IPS-15b (cell line): ENCODE results near the gene SAMD14.

Experiments used
- H3K27me3 ChIP-seq: one replicate; pipeline ENCODE4 v1.6.1; 2013; ENCODE audit warnings: low read length; ENCODE audit not compliant: control insufficient read depth, insufficient read depth
- H3K36me3 ChIP-seq: one replicate; pipeline ENCODE4 v1.6.1; 2013; ENCODE audit warnings: low read length; ENCODE audit not compliant: control insufficient read depth, insufficient read depth
- H3K4me1 ChIP-seq: one replicate; pipeline ENCODE4 v1.6.1; 2013; ENCODE audit warnings: mild to moderate bottlenecking, low read length; ENCODE audit not compliant: control insufficient read depth, insufficient read depth
- H3K4me3 ChIP-seq: one replicate; pipeline ENCODE4 v1.5.1; 2013; ENCODE audit warnings: low read depth, low read length
- H3K9ac ChIP-seq: one replicate; pipeline ENCODE4 v1.6.1; 2013; ENCODE audit warnings: low read depth, mild to moderate bottlenecking, low read length
- H3K9me3 ChIP-seq: one replicate; pipeline ENCODE4 v1.6.1; 2013; ENCODE audit warnings: mild to moderate bottlenecking, low read length; ENCODE audit not compliant: control insufficient read depth, insufficient read depth

The SAMD14 gene

DNA sequence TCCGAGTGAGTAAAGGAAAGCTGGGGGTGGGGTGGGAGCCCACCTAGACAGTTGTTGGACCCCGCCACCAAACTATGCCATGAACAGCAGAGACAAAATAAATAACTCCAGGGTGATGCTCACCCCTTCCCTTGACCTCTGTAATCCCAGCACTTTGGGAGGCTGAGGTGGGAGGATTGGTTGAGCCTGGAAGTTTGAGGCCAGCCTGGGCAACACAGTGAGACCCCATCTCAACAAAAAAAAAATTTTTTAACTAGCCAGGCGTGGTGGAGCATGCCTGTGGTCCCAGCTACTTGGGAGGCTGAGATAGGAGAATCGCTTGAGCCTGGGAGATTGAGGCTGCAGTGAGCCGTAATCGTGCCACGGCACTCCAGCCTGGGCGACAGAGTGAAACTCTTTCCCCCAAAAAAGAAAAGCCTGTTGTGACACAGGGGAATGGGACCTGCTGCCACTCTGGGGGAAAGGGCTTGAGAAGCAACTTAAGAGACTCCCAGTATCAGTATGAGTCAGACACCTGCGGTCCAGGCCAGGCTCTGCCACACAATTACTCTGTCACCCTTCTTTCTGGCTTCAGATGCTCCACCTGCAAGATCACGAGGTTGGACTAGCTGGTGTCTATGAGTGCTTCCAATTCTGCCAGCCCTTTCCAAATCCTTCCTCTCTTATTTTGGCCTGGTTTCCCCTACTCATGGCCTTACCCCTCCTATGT, 40.9 kb upstream of the SAMD14 start:
- Histone ChIP-seq H3K27me3 (no peaks in the 10 kb centered on the region), H3K4me1 (peaks cover 3% of the 10 kb centered on the region), H3K9ac (no peak overlapping the region), H3K9me3 (no peaks in the 10 kb centered on the region), H3K4me3 (no peak overlapping the region), H3K36me3 (no peaks in the 10 kb centered on the region)

DNA sequence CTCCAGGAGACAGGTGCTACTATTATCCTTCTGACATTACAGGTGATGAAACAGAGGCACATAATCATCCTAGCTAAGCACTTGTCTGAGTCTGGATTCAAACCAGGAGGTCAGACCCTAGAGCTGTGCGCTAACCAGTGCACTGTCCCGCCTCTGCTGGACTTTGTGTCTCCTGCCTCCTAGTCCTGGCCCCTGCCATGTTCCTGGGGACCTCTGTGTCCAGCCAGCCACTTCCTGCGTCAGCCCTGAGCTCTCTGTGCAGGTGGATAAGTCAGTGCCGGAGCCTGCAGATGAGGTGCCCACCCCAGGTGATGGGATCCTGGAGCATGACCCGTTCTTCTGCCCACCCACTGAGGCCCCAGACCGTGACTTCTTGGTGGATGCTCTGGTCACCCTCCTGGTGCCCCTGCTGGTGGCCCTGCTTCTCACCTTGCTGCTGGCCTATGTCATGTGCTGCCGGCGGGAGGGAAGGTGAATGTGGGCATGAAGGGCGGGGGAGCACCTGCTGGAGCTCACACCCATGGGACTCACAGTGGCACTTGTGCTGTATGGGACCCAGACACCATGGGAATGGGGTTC, 40.0 kb upstream of the SAMD14 start:
- Histone ChIP-seq H3K9ac (no peak overlapping the region), H3K27me3 (peaks cover 2% of the 10 kb centered on the region), H3K4me3 (no peak overlapping the region), H3K36me3 (no peaks in the 10 kb centered on the region), H3K9me3 (no peaks in the 10 kb centered on the region), H3K4me1 (peaks cover 3% of the 10 kb centered on the region)

DNA sequence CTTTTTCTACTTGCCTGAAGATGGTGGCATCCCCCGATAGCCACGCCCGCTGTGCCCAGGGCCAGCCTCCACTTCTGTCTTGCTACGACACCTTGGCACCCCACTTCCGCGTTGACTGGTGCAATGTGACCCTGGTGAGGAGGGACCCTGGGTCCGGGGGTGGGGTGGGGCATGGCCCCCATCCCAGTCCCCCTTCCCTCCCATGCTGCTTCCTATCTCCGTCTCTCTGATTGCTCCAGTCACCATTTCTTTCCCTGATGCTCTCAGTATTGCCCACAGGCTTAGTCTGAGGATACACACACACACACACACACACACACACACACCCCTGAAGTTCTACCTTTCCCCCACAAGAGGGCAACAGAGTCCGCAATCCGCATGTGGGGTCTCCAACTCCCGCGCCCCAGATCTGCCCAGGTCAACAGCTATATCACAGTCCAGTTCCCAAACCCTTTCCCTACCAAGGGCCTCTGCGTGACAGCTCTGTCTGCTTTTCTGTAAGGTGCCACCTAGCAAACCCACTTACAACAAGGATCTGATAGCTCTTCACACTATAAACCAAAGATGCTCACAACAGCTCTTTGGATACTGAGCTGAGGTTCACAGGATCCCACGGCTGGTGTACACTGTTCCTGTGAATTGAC, 39.3 kb upstream of the SAMD14 start:
- H3K9me3 ChIP-seq, result no peaks in the 10 kb centered on the region
- H3K36me3 ChIP-seq, result no peaks in the 10 kb centered on the region
- H3K27me3 ChIP-seq, result peaks cover 2% of the 10 kb centered on the region
- H3K4me3 ChIP-seq, result no peak overlapping the region
- no peak overlapping the region for H3K9ac ChIP-seq
- H3K4me1 ChIP-seq, result peaks cover 3% of the 10 kb centered on the region

DNA sequence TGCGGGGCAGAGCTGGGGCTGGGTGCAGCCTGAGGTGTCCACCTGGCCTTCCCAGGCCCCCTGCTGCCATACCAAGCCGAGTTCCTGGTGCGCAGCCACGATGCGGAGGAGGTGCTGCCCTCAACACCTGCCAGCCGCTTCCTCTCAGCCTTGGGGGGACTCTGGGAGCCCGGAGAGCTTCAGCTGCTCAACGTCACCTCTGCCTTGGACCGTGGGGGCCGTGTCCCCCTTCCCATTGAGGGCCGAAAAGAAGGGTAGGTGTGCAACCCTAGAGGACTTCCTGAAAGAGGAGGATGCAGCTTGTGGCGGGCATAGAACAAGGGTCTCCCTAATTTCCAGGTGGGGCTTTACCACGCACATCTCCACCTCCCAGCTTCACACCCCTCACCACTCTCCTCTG, 38.4 kb upstream of the SAMD14 start:
- Histone ChIP-seq H3K9ac (no peak overlapping the region), H3K9me3 (no peaks in the 10 kb centered on the region), H3K36me3 (no peaks in the 10 kb centered on the region), H3K4me1 (no peaks in the 10 kb centered on the region), H3K27me3 (peaks cover 6% of the 10 kb centered on the region), H3K4me3 (no peak overlapping the region)

DNA sequence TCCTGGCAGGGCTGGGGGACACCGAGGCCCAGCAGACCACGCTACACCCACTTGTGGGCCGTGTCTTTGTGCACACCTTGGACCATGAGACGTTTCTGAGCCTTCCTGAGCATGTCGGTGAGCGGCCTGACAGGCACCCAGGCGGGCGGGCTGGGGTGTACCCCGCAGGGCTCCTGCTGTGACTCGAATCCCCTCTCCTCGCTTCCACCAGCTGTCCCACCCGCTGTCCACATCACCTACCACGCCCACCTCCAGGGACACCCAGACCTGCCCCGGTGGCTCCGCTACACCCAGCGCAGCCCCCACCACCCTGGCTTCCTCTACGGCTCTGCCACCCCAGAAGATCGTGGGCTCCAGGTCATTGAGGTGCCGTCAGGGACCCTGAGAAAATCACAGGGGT, 37.4 kb upstream of the SAMD14 start:
- Histone ChIP-seq H3K4me3 (no peak overlapping the region), H3K36me3 (no peaks in the 10 kb centered on the region), H3K4me1 (no peaks in the 10 kb centered on the region), H3K27me3 (peaks cover 9% of the 10 kb centered on the region), H3K9ac (no peak overlapping the region), H3K9me3 (no peaks in the 10 kb centered on the region)

DNA sequence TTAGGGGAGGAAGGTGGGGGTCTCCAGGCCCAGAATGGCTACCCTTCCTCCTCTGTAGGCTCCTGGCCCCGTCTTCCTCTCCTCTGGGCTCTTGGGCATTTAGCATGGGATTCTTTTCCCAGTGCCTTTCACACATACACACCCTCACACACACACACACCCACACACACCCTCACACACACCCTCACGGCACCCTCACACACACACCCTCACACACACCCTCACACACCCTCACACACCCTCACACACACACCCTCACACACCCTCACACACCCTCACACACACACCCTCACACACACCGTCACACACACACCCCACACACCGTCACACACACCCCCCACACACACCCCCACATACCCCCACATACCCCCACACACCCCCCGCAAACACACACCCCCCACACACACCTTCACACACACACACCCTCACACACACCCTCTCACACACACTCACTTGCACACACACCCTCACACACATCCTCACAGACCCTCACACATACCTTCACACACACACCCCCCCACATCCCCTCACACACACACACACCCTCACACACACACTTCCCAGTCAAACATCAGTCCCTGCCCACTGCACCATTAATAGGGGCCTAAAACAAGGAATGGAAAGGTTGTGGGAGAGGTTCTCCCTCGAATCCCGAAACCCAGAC, 36.7 kb upstream of the SAMD14 start:
- Histone ChIP-seq H3K9ac (no peak overlapping the region), H3K27me3 (peaks cover 15% of the 10 kb centered on the region), H3K9me3 (no peaks in the 10 kb centered on the region), H3K4me3 (no peak overlapping the region), H3K4me1 (peaks cover 2% of the 10 kb centered on the region), H3K36me3 (no peaks in the 10 kb centered on the region)

DNA sequence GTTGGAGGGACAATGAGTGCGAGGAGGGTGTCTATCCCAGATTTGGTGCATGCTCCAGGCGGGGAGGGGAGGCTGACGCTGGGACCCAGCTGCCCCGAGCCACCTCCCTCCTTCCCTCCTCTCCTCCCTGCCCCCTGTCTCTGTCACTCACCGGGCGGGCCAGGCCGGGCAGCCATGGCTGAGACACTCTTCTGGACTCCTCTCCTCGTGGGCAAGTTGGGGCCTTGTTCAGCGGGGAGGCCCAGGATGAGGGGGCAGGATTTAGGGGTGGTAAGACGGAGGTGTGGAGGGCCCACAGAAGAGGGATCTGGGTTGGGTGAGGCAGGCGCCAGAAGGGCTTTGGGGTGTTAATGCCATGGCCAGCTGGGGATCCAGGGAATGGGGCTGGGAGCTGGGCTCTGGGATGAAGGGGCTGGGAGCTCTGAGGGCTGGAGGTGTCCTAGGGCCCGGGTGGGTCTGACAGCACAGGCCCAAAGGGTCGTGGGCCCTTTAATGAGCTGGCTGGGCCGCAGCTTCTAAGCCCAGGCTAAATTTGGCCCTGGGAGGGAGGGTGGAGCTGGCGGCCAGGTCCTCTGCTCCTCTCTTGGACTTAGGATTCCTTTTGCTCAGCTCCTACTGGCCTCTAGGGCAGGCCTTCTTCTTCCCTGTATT, 36.0 kb upstream of the SAMD14 start, which contains the start of gene SGCA:
Gene SGCA, plus strand, starts transcription at position 139 of the 651 bp plus-strand sequence. Its CDS starts 36 bp downstream, at position 175.
- peaks cover 15% of the 10 kb centered on the region for H3K27me3 ChIP-seq
- no peaks in the 10 kb centered on the region for H3K36me3 ChIP-seq
- H3K4me1 ChIP-seq, result peaks cover 3% of the 10 kb centered on the region
- peak within 1 kb of the TSS; percentile 24 for H3K9ac ChIP-seq
- no peak within 1 kb of the TSS for H3K4me3 ChIP-seq
- H3K9me3 ChIP-seq, result no peaks in the 10 kb centered on the region

DNA sequence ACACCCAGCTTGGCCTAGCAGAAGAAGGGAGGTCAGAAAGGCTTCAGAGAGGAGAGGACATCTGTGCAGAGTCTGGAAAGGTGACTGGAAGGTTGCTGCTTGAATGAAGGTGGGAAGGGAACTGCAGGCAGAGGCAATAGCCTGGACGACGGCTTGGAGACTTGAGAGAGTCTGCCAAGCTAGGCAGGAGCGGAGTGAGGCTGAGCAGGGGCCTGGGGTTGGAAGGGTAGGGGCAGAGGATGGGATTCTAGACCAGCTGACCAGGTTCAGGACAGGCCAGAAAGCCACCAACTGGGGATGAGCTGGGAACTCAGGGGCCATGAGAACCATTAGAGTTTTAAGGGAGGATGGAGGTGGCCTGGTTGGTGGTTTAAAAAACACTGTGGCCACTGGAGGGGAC, 35.5 kb upstream of the SAMD14 start:
- H3K4me3 ChIP-seq, result no peak overlapping the region
- H3K9me3 ChIP-seq, result no peaks in the 10 kb centered on the region
- peak overlapping the region; percentile 24 for H3K9ac ChIP-seq
- H3K36me3 ChIP-seq, result no peaks in the 10 kb centered on the region
- H3K4me1 ChIP-seq, result peaks cover 3% of the 10 kb centered on the region
- H3K27me3 ChIP-seq, result peaks cover 18% of the 10 kb centered on the region

DNA sequence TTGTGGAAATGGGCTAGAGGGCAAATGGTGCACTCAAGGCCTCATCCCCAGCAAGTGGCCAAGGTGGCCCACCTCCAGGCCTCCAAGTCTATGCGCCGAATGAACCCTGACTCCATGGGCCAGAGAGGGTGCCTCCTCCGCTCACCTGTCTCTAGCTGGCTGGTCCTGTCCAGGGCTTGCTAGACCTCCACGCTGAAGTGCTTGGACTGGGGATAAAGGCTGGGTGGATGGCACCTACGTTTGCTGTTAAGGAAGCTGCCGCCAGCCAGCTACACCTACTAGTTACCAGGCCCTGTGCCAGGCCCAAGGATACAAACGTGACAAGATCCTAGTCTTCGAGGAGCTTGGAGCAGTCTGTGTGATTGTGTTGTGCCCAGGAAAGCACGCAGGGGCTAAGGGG, 35.1 kb upstream of the SAMD14 start:
- H3K27me3 ChIP-seq, result peaks cover 18% of the 10 kb centered on the region
- peaks cover 3% of the 10 kb centered on the region for H3K4me1 ChIP-seq
- H3K36me3 ChIP-seq, result no peaks in the 10 kb centered on the region
- H3K9ac ChIP-seq, result peak overlapping the region; percentile 24
- no peaks in the 10 kb centered on the region for H3K9me3 ChIP-seq
- no peak overlapping the region for H3K4me3 ChIP-seq

DNA sequence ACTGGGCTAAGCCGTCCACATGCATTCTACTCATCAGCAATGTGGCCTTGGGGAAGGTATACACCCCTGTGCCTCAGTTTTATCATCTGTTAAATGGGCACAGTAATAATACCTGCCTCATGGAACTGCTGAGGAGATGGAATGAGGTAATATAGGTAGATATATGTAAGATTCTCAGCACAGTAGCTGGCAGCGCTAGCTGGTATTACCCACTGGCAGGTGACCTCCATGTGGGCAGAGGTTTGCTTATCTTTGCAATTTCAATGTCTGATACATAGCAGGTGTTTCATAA, 34.7 kb upstream of the SAMD14 start:
- no peaks in the 10 kb centered on the region for H3K9me3 ChIP-seq
- no peak overlapping the region for H3K9ac ChIP-seq
- peaks cover 18% of the 10 kb centered on the region for H3K27me3 ChIP-seq
- H3K36me3 ChIP-seq, result no peaks in the 10 kb centered on the region
- peaks cover 3% of the 10 kb centered on the region for H3K4me1 ChIP-seq
- H3K4me3 ChIP-seq, result no peak overlapping the region

DNA sequence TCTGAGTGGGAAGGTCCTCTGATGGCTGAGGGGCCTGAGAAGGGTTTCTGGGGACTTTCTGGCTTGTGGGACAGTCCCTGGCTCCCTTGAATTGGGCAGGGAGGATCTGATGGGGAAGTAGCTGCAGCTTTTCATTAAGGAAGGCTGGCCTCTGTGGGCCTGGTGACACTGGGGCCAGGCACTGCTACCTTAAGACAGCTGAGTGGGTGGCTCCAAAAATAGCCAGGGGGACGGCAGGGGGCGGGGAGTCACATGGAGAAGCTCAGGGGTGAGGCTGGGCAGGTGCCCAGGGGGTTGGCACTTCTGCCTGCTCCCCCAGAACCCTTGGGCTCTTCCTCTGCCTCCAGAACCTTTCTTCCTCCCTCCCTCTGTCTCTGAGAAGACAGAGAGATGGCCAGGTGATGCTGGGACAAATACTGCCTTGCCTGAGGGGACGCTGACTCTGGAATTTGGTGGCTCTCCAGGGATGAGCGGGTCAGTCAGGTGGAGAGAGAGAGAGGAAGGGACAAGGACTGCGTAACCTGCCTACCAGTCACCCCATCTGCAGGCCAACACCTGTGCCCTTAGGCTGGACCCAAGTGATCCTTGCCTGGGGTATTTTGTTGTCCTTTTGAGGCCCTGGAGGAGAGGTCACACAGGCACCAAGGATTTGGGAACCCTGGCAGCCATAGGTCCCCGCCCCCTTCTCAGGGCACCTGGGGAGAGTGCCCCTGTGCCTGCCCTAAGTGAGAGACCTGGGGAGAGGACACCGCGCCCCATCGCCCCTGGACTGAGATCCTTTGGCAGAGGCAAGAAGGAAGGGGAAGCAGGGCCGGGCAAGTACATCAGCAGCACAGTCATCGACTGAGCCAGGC, 34.1 kb upstream of the SAMD14 start:
- H3K27me3 ChIP-seq, result peaks cover 18% of the 10 kb centered on the region
- peaks cover 3% of the 10 kb centered on the region for H3K4me1 ChIP-seq
- H3K9me3 ChIP-seq, result no peaks in the 10 kb centered on the region
- H3K4me3 ChIP-seq, result no peak overlapping the region
- no peak overlapping the region for H3K9ac ChIP-seq
- H3K36me3 ChIP-seq, result no peaks in the 10 kb centered on the region
